ENCODE data around the gene GRWD1. TPM values are rescaled to one million over a fixed set of nuclear protein-coding genes. Genes with fewer than 3 reads are reported as not detected.

The GRWD1 gene
- total and polyA plus RNA-seq, 2 of the 13 experiments (the other 11 are each of a cell fraction or from before 2014, with no cell fraction given): 10.8 to 46.6 TPM

- no peak for TF ChIP-seq HNRNPL (IDR thresholded peaks at IDR 0.05; ENCODE audit: low read depth, low read length)
- TF ChIP-seq ZMAT3 (CRISPR knock-in tag; conservative IDR thresholded peaks at IDR 0.05): no peak
- TF ChIP-seq, protein P1, sequence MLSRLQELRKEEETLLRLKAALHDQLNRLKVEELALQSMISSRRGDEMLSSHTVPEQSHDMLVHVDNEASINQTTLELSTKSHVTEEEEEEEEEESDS (CRISPR knock-in tag; IDR thresholded peaks at IDR 0.05; ENCODE audit: borderline replicate concordance): no peak
- TF ChIP-seq MNT (IDR thresholded peaks at IDR 0.05): no peak
- no peak for TF ChIP-seq KLF15 (CRISPR knock-in tag; IDR thresholded peaks at IDR 0.05; ENCODE audit: borderline replicate concordance)
- TF ChIP-seq ZNF205 (CRISPR knock-in tag; IDR thresholded peaks at IDR 0.05): no peak
- no peak for TF ChIP-seq U2AF2 (IDR thresholded peaks at IDR 0.05; ENCODE audit: low read depth, low read length)
Measured at GRCh38 chr19:48497728-48498594, 52.2 kb downstream of the GRWD1 start (continued).

DNA sequence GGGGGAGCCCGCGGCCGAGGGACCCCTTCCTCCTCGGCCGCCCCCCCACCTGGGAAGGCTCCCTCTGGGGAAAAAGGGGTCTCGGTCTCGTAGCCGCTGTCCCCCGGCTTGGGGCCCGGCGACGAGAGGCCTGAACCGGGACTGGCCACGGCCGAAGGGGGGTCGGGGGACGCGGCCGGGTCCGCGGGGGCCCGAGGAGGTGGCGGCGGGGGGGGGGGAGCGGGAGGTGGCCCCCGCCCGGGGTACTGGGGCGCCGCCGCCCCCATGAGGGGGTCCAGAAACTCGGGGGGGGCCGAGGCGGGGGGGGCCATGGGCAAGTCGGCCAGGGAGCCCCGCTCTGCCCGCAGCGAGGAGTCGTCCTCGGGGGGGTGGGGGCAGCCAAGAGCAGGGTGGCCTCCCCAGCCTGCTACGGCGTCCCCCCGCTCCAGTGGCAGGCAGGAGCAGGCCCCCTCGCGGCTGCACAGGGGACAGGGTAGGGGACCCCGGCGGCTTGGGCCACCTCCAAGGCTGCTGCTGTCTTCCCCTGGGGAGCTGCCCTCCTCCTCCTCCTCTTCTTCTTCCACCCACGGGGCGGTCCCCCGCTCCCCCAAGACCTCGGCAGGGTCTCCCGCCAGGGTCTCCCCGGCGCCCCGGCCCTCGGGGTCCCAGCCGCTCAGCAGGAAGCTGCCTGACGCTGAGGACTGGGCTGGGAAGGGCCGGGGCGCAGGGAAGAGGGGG lies 53.0 kb downstream of the GRWD1 start:
- no peak overlapping the region for H3K9ac ChIP-seq (ENCODE audit: insufficient read depth, low read depth, low read length)
- intact Hi-C loops (cut with micrococcal nuclease; ENCODE audit: unreplicated experiment): no loop called here
- DNase-seq (ENCODE audit: low spot score): no peak
- TF ChIP-seq ZNF597 (CRISPR knock-in tag; IDR thresholded peaks at IDR 0.05): no peak
- TF ChIP-seq, protein P2, sequence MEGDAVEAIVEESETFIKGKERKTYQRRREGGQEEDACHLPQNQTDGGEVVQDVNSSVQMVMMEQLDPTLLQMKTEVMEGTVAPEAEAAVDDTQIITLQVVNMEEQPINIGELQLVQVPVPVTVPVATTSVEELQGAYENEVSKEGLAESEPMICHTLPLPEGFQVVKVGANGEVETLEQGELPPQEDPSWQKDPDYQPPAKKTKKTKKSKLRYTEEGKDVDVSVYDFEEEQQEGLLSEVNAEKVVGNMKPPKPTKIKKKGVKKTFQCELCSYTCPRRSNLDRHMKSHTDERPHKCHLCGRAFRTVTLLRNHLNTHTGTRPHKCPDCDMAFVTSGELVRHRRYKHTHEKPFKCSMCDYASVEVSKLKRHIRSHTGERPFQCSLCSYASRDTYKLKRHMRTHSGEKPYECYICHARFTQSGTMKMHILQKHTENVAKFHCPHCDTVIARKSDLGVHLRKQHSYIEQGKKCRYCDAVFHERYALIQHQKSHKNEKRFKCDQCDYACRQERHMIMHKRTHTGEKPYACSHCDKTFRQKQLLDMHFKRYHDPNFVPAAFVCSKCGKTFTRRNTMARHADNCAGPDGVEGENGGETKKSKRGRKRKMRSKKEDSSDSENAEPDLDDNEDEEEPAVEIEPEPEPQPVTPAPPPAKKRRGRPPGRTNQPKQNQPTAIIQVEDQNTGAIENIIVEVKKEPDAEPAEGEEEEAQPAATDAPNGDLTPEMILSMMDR (CRISPR knock-in tag; IDR thresholded peaks at IDR 0.05): peak; percentile 28; the same call in 1 of the 2 replicates
- TF ChIP-seq, protein P3, sequence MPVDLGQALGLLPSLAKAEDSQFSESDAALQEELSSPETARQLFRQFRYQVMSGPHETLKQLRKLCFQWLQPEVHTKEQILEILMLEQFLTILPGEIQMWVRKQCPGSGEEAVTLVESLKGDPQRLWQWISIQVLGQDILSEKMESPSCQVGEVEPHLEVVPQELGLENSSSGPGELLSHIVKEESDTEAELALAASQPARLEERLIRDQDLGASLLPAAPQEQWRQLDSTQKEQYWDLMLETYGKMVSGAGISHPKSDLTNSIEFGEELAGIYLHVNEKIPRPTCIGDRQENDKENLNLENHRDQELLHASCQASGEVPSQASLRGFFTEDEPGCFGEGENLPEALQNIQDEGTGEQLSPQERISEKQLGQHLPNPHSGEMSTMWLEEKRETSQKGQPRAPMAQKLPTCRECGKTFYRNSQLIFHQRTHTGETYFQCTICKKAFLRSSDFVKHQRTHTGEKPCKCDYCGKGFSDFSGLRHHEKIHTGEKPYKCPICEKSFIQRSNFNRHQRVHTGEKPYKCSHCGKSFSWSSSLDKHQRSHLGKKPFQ (CRISPR knock-in tag; IDR thresholded peaks at IDR 0.05; ENCODE audit: insufficient replicate concordance): no peak
- peak; percentile 5 for TF ChIP-seq AGO1 (IDR thresholded peaks at IDR 0.05; ENCODE audit: low read depth, low read length, poor library complexity, severe bottlenecking)

More for the DNA sequence above, 53.0 kb downstream of the GRWD1 start:
- ChIA-PET CTCF (ENCODE audit: low intra/inter-chr PET ratio, low total read pairs) (no interaction called here), POLR2A (no interaction called here)
- peak; percentile 10; the same call in 1 of the 3 replicates for ATAC-seq
- in situ Hi-C loops (cut with HindIII; ENCODE audit: extremely low pct_ligation_motif_present, low pct_unique_long_range_greater_than_20kb): no loop called here
- 50% methylated on average over 21 of the region's 59 CpGs for WGBS (ENCODE audit: low lambda C conversion rate)
- H3K9me3 ChIP-seq (ENCODE audit: low read length): no peaks in the 10 kb centered on the region
- H2AFZ ChIP-seq (ENCODE audit: low read length): no peak overlapping the region
- no peaks in the 10 kb centered on the region for H4K20me1 ChIP-seq (ENCODE audit: insufficient read depth, low read length)
- H3K4me3 ChIP-seq (replicated peaks in 1 of 3; ENCODE audit: insufficient read depth in 1 of 3, low read depth in 2 of 3, low read length in 3 of 3): peak overlapping the region in 1 of 3 experiments; percentile 37; a peak in 1 of 6 replicates
- no TSS peak for BruUV-seq (replicated peaks)
- no peak overlapping the region for H3K27ac ChIP-seq (ENCODE audit: extremely low read length, insufficient read depth, low read length)
- no peaks in the 10 kb centered on the region; a peak in 1 of 5 replicates for H3K36me3 ChIP-seq (replicated peaks in 1 of 2; ENCODE audit: control insufficient read depth in 1 of 2, insufficient read depth in 2 of 2, low read length in 2 of 2)
- H3K4me1 ChIP-seq (ENCODE audit: insufficient read depth, low read length): peaks cover 43% of the 10 kb centered on the region
- FAIRE-seq: no peak
- H3K27me3 ChIP-seq (ENCODE audit: control insufficient read depth in 1 of 2, insufficient read depth in 2 of 2, low read length in 2 of 2): peaks cover 0 to 9% of the 10 kb centered on the region in 2 experiments; a peak in 1 of 5 replicates
- H3K79me2 ChIP-seq (ENCODE audit: insufficient read depth, low read length): no peaks in the 10 kb centered on the region
- H3K4me2 ChIP-seq (ENCODE audit: low read depth, low read length): peak overlapping the region; percentile 42

All from HepG2 (cell line).